Stimulated activated CD8-positive, alpha-beta memory T cell treated with anti-CD3 and anti-CD28 coated beads, Interleukin-12 subunit alpha, Interleukin-12 subunit beta, amount 100 ng/mL, for 1 hour (primary cell): ENCODE results near the gene SGCG.

Experiments used
- DNase-seq: peaks from one replicate; pipeline ENCODE4 v3.0.0-alpha.2; 2020; ENCODE audit warnings: low read depth

SGCG gene

DNA sequence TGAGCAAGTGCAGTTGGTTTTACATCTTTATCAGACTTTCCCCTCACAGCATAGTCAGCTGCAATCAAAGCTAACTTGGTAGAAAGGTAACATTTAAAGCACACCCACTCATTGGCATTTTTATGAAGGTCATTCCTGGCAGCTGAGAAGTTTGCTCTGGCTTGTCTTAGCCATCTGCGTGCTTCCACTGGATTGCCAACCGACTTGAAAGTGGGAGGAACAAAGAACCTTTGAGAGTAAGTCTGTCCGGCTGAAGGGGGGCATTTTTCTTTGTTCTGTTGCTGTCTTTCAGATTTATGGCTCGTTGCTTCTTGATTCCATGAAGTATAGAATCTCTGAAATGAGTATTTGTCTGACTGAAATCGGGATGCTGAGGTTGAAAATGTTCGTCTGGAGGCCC lies 149.6 kb downstream of the SGCG start:
- DNase-seq = no peak

DNA sequence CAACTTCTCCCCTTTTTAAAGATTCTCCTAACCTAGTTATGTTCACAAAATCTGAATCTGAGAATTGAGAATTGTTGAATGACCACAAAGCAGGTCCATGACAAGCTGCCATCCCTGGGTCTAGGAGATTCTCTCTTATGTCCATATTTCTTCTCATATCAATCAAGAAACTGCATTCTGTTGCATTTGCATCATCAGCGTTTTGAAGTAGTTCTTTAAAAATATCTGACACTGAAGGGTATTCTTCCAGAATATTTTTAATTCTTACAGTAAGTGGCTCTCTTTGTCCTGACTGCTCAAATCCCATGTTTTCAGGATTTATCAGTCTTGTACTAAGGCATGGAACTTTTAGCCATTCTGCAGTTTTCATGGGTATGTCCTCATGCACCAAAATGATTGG lies 158.4 kb downstream of the SGCG start:
- DNase-seq = no peak

DNA sequence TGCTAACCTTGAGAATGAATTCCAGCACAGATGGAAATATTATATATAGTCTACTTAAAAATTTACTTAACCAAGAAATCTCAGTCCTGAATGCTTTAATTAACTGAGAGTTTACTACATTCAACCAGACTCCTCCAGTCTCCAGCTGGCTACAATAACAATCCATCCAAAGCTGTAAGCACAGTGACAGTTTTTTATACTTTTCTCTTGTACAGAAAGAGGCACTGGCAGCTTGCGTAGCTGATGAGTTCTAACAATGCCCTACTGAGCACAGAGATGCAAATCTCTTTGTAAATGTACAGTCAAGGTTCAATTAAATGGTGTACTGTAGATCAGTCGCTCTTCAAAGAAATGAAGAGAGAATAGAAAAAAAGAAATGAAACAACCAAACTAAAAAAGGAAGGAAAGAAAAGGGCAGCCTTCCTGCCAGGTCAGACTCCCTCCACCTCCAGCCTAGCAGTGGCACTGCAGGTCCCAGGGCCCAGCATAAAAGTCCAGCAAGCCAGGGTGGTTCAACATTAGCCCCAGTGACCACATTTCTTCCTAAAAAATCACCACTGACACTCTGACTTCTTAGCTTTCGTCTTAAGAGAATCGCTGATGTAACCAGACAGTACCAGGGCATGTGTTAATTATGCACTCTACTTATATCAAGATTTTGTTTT lies 164.3 kb downstream of the SGCG start:
- no peak for DNase-seq

DNA sequence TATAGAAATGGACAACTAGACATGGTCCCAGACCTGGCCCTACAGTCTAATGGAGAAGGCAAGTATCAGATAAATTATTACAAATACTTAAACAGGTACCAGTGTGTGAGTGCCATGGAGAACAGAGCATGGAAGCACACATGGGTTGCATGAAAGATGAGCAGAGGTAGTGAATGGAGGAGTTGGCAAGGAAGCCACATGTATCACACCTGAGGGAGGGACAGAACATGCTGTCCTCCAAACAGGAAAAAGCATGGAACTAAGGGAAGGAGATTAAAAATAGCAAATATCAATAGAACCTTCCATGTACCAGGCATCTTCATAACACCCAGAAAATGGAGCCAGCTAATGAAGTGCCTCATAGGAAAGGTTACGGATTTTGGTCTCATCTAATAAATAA lies 166.8 kb downstream of the SGCG start:
- DNase-seq = no peak

DNA sequence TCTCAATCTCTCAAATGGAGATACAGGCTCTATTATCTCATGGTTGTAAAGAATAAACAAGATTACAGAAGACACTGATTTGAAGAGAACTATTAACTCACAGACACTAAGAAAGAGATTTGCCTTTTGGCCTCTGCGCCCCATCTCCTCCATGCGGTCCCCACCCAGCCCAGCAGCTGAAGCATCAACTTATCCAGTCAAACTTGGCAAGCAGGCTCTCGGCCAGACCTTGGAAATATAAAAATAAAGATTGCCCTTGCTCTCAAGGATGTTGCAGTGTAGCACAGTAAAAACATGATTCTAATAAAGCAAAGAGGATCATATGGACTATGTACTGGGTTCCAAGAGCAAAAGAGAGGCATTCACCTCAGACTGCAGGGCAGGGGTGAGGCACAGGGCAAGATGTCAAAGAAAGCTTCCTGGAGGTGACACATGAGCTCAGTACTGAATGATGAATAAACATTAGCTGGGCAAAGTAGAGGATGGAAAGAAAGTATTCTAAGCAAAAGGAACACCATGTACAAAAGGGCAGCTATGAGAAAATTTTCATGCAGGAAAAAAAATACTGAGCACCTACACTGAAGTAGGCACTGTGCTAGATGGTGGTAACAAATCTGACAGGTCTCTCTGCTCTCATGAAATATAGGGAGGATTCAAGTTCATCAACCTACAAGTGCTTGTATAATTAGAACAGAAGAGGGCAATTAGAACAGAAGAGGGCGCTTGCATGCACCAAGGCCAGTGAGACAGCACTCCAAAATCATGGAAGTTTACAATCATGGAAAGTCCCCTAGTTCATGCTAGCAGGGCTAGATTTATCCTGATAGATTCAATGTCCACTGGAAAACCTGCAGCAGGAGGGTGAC lies 167.7 kb downstream of the SGCG start:
- DNase-seq = no peak

DNA sequence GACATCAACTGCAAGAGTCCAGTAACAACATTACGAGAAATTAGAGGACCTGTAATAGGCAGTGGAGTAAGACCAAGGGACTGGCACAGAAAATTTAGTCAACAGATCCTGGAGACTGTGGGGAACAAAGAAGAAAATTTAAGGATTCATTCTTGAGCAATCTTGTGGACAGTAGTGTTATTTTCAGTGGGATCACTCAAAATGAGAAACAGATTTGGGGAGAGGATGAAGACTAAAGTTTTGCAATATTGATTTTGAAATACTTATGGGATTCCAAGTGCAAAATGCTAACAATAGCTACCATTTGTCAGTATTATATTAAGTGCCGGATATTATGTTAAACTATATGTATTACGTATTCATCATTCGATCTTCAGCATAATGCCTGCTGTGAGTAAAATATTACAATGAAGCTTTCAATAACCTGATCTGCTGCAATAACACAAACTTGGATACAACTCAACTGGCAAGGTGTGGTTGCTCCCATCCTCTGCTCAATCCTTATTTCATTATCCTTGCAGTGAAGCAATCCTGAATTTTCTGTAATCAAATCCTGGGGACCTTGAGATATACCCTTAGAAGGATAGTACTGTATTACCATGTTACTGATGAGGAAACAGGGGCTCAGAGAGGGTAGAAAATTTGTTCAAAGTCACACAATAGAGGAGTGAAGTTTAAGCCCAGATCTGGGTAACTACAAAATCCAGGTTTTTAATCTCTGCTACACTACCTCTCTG lies 168.6 kb downstream of the SGCG start:
- DNase-seq = no peak

DNA sequence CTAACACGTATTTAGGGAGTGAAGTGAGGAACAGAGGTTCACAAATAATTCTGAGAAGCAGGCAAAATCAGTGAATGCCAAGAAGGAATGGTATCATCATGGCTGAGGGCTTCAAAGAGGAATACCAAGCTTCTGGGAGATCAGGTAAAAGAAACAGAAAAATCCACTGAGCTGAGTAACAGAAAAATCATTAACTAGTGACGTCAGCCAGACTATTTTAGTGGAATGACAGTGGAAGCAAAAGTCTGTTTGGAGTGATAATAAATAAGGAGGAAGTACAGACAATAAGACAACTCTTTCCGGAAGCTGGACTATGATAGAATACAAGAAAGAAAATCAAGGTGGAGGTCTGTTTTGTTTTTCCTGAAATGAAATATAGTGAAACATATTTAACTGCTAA lies 169.2 kb downstream of the SGCG start:
- DNase-seq = no peak

DNA sequence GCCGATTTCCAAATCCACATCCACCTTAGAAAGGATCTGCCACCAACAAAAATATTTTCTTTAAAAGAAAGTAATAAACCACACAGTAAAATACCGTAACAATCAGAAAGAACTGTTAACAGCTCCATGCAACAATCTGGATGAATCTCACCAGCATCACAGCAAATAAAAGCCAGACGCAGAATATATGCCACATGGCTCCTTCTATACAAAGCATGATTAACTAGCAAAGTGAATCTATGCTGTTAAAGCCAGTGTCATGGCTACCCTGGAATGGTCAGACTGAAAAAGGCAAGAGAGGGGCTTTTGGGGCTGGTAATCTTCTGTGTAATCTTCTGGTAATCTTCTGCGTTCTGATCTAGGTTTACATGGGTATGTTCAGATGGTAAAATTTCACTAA lies 171.4 kb downstream of the SGCG start:
- no peak for DNase-seq

DNA sequence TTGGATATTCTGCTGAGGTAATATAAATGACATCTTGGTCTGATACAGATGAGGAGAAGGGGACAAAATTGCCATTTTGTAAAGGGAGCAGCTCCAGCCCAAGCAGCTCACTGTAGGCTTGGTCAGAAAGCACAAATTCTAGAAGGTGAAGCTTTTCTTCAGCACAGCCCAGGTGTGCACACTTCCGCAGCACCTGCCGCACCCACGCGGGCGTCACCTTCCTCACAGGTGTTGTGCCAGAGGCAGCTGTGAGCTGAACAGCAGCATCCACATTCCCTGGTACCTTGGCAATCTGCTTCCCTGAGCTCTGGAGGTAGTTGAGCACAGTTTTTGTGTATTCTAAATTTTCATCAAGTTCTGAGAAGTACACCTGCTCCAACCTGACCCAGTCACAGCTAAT lies 173.7 kb downstream of the SGCG start:
- DNase-seq = no peak

DNA sequence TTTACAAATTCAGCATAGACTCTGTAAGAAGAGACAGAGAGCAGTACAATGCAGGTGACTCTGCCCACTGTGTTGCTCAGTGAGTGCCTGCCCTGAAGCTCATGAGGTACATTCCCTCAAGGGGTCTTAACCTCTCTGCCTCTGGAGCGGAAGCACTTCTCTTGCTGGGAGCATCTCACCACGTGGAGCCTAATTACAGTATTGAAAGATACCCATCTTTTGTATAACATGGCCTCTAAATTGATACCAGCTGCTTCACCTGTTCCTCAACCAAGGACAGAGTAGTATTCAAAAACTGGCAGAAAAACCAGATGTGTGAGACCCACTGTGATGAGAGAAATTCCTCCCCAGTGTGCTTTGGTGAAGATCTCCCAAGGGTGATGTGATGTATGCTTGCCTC lies 175.6 kb downstream of the SGCG start:
- no peak for DNase-seq

DNA sequence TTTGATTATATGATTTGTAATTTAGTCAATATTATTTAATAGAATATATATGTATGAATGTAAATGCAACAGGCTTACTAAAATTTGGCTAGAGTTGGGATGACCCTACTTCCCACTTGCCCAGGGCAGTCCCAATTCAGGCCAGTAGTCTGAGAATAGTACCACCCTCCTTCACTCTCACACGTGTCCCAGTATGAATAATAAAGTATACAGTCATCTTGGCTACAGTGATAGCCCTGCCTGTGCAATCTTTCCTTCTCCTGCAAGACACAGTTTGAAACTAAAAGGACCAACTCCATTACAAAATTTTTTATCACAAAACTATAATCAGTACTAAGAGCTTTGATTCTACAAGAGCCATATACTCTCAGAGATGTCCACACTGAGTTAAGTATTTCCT lies 176.6 kb downstream of the SGCG start:
- no peak for DNase-seq

DNA sequence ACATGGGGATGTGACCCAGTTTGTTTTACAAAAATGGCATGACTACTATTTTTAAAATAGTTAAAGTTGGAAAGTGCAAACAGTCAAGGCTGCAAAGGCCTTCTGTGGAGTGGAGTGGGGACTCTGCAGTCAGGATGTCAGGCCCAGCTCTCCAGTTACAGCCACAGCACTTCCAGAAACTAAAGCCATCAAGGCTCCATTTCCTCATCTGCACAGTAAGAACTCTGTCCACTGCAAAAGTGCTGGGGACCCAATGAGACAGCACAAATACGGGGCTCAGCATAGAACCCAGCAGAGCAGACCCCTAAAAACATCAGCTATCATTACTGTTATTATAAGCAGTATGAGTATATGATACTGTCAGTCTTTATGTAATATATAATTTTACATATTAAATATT lies 179.1 kb downstream of the SGCG start:
- no peak for DNase-seq

DNA sequence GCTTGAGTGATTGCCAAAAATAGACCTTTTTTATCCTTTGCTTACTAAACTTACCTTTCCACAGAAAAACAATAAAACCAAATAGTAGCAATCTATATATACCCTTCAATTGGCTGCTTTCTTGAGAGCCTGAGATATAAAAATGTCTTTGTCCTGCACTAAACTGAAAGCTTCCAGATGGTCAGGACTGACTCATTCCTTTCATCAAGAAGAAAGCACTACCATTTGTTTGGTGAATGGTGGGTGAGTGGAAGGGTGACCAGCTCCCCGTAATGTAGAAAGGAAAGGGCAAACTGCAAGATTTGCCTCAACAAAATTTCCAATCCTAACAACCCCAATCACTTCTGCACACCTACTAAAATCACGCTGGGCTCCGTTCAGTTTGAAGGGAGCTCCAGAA lies 184.9 kb downstream of the SGCG start:
- DNase-seq = no peak

DNA sequence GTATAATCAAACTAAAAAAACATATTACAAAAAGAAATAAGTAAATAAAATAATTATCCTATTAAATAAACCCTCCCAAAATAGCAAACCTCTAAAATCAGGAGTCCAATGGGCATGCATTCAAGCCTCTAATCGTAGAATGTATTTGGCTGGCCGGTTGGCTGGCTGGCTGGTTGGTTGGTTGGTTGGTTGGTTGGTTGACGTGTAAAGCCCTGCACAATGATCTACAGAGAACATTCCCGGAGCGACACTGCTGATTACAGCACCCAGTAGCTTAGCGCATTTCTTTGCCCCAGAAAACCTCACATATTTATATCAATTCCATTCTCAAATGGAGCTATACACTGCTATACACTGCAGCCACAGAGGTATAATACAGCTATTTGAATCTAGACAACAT lies 187.1 kb downstream of the SGCG start:
- DNase-seq = no peak

DNA sequence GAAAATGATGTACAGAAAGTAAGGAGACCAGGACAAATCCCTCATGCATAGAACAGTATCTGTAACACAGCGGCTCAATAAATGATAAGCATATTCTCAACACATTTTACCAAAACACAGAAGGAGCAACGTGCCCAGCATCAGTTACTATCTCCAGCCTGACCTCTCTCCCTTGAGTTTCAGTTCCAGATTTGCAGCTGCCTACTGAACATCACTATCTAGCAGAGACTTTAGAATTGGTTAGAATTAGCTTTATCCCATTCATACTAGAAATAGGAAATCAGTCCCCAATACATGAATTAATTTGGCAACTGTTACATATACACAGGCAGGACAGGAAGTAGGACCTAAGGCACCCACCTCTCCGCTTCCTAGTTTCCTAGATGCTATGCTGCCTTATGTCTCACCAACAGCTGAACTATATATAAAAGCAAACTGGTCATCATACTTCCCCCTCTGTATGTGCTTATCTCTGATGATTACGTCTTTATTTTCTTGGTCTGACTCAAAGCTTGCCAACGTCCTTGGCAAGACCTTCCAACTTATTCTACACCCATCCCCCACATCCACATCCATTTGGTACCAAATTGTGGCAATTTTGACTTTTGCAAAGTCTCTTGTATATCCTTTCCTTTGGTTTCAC lies 191.6 kb downstream of the SGCG start:
- DNase-seq = no peak
